Stimulated activated CD4-positive, alpha-beta T cell treated with anti-CD3 and anti-CD28 coated beads, TNF-alpha, amount 100 ng/mL, for 24 hours (primary cell): ENCODE measurements around the gene SMTNL2.
"Not testable (repeated sequence)": the region's sequence is repeated elsewhere in the genome, so short reads cannot be mapped to it uniquely, and the experiment has no call there.

Experiments
- DNase-seq, 3 experiments: peaks; one replicate each; pipeline ENCODE4 v3.0.0-alpha.2; 2020; ENCODE audit warnings: low read depth in 3 of 3

Gene SMTNL2

DNA sequence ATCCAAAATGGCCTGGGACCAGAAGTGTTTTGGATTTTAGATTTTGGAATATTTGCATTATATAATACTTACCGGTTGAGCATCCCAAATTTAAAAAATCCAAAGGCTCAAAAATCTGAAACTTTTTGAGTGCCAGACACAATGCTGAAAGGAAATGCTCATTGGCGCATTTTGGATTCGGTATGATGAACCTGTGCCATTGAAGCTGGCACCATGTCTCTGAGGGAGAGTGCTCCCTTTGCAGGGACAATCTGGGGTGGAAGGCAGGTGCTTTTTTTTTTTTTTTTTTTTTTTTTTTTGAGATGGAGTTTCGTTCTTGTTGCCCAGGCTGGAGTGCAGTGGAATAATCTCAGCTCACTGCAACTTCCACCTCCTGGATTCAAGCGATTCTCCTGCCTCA lies 17.7 kb downstream of the SMTNL2 start:
- no peak for DNase-seq

DNA sequence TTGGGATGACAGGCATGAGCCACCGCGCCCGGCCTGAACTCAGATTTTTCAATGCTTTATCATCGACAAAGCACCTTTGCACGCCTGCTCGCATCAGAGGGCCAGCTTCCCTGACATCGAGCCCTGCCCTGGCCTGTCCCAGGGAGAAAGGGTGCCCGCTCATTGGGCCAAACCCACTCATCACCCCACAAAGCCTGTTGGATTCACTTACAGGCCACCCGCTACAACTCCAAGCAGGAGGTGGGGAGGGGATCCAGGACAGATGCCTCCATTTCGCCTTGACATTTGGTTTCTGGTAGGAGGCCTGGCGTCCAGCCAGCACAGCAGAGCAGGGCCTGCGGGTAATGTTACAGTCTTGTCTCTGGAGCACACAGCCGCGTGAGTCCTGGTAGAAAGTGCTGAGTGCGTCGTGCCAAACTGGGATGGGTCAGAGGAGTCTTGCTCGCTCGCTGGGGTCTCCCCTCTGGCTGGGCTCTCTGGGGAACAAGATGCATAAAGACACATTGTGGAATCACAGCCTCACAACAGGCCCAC lies 19.8 kb downstream of the SMTNL2 start:
- DNase-seq, result no peak

DNA sequence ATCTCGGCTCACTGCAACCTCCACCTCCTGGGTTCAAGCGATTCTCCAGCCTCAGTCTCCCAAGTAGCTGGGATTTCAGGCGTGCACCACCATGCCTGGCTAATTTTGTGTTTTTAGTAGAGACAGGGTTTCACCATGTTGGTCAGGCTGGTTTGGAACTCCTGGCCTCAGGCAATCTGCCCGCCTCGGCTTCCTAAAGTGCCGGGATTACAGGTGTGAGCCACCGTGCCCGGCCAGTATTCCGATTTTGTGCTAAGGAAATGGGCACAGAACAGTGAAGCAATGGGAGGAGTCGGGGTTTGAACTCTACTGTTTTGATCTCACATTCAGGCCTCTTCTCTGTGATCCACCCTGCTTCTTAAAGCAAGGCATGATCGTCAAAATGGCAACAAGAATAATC lies 20.4 kb downstream of the SMTNL2 start:
- not testable (repeated sequence) for DNase-seq

DNA sequence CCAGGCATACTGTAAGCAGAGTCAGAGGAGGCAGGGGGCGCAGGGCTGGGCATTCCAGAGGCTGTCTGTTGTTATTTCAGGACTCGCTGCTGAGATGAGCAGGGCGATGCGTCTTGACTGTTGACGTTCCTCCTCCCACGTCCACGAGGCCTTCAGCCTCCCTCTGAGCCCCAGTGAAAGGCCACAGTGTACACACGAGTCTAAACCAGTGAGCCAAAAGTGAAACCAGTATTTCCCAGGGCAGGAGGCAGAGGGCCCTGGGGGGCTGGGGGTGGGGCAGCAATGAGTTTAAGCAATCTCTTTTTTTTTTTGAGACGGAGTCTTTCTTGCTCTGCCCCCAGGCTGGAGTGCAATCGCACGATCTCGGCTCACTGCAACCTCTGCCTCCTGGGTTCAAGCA lies 21.5 kb downstream of the SMTNL2 start:
- no peak for DNase-seq

DNA sequence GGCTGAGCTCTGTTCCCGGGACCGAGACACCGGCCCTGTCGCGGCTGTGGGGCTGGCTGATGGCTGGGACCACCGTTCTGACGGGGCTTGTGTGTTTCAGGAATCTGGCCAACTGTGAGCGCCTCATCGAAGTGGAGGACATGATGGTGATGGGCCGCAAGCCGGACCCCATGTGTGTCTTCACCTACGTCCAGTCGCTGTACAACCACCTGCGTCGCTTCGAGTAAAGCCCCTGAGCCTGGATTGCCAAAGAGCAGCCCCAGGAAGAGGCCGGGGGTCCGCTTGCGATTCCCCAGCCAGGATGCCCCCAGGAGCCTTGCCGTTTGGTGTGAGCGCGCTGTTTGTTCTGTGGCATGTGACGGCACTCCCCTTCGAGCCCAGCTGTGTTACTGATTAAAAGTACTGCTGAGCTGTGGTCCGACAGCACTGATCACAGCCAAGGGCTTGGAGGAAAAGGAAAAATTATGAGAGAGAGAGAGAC lies 23.0 kb downstream of the SMTNL2 start:
- no peak for DNase-seq

DNA sequence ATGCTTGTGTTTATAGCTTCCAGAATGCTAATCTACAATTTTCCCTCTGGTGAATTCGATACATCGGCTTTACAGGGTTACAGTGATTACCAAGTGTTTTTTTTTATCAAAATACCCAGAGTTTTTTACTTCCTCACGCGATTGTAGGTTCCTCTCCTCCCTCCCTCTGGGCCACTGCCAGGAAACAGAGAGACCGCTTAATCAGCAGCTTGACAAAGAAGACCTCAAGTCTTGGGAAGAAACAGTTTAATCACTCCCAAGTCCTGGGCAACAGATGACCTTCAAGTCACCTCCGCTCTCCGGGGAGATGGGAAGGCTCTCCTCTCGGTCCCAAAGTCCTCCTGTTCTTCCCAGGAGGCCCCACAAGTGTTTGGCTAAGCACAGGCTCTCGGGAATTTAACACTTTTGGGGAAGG lies 23.5 kb downstream of the SMTNL2 start:
- DNase-seq, result no peak

DNA sequence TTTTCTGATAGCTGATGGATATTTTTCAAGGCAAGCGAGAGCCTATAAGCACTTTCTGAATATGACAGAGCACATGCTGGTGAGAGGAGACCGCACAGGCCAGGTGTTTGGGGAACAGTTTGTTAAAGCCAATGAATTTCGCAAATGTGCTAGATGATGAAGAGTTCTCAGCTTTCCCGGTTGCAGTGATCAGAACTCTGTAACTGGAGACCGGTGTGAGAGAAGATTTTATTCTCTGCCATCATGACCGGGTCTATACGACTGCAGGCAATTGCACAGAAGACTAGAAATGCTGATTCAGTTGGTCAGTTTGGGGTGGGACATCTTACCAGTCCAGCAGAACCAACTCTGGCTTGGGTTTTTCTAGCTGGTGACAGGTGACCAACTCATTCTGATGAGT lies 25.4 kb downstream of the SMTNL2 start:
- DNase-seq, result no peak

DNA sequence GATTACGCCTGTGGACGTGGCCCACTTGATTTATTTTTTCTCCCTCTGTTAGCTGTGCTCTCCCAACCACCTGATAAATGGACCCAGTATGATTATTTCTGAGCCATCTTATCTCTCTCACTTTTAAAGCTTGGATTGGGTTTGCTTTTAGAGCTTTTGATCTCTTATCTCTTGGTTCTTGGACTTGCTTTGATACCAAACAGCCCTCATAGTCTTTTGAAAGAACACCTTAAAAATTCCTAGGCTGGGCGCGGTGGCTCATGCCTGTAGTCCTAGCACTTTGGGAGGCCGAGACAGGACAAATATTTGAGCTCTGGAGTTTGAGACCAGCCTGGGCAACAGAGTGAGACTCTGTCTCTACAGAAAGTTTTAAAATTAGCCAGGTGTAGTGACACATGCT lies 25.8 kb downstream of the SMTNL2 start:
- DNase-seq, result no peak

DNA sequence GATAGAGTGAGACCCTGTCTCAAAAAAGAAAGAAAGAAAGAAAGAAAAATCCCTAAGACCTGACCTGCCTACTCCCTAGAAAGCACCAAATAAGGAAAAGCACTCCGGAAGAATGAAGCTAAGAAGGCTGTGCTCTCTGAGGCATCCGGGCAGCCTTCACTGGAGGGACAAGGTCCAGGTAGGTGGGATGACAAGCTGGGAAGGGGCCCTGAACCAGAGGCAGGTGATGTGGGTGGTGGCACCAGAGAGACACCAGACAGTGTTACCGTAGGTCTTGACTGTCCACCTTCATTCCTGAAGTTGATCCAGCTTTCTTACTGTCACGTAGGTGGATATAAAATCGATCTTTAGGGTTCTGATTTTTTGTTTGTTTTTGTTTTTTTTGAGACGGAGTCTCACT lies 26.3 kb downstream of the SMTNL2 start:
- DNase-seq, result no peak

DNA sequence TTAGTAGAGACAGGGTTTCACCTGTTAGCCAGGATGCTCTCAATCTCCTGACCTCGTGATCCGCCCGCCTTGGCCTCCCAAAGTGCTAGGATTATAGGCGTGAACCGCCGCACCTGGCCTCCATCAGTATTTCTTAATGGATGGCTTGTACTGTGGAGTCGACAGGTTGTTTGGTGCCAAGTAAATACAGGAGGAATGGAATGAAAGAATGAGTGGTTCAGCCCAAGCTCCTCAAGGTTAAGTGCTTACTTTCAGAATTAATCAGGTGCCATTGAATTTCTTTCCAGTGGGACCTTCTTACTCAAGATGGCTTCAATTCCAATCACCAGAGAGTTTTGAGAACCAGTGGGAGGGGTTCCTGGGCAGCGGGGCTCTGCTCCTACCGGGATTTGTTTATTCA lies 32.1 kb downstream of the SMTNL2 start:
- DNase-seq, result no peak

DNA sequence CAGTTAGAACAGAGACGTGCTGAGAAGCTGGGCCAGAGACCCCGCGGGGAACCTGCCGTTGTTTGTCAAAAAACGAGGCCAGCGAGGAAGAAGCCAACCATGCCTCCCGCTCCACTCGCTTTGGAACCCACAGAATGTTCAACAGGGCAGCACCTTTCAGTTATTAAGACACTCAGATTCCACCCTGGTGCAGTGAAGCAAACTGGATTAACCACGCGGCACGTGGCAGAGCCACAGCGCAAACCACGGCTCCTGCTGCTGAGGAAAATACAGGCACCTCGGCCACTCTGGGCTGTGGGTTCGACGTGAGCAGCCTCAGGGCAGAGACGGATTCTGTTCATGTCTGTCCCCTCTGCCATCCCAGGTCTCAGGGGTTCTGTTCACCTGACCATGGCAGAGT lies 32.8 kb downstream of the SMTNL2 start:
- no peak for DNase-seq

DNA sequence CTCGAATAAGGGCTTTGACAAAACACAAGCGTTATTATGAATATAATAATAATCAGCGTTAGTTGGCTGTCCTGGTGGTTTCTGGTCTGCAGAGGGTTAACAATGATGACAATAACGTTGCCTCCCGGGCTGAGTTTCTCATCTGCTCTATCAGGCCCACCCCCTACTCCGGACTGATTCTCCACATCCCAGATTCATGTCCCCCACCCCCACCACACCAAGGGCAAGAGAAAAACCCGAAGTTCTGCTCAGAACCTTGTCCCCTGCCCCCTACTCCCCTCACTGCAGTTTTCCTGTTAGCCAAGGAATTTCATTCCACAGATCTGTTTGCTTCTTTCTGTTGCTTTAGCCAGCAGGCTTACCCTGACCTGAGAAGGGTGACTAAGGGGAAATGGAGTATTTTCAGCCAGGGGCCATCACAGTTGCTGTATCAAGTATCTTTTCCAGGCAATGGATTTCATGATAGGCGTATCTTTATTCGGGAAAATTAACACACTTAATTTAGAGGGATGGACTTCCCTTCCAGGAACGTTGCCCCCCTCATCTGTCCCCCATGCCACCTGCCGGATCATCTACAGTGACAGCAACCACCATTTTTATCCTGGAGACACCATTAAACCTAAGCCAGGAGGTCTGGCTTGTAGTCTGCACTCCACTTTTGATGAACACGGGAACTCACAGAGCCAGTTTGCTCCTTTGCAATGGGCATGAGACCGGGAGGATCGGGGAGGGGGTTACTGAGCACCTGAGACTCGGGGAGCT lies 33.4 kb downstream of the SMTNL2 start:
- DNase-seq, result no peak

DNA sequence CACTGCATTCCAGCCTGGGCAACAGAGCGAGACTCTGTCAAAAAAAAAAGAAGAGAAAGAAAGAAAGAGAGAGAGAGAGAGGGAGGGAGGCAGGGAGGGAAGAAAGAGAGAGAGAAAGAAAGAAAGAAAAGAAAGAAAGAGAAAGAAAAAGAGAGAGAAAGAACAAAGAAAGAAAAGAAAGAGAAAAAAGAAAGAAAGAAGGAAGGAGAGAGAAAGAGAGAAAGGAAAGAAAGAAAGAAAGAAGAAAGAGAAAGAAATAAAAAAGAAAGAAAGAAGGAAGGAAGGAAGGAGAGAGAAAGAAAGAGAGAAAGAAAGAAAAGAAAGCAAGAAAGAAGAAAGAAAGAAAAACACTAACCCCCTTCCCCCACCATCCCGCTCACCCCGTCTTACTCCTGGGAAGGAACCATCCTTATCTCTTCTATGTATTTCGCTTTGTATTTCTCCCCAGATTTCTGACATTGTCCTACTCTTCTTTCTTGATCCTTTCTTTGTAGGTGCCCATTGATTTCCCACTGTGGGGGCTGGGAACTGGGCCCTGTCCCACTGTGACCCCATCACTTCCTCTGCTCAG lies 36.3 kb downstream of the SMTNL2 start:
- no peak for DNase-seq

DNA sequence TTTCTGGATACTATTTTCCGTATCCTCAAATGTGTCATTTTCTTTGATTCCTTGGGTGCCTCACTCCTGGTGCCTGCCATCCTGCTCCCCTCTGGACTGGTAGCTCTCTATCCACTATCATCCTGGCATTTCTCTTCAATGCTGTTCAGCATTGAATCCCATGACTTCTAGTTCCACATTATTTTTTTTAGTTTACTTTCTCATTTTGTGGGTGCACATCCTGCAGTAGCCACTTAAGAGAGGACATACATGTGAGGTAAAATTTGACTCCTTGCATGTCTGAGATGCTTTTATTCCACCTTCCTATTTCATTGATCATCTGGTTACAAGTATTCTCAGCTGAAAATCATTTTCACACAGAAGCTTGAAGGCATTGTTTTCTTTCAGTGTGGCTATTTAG lies 38.0 kb downstream of the SMTNL2 start:
- no peak for DNase-seq

DNA sequence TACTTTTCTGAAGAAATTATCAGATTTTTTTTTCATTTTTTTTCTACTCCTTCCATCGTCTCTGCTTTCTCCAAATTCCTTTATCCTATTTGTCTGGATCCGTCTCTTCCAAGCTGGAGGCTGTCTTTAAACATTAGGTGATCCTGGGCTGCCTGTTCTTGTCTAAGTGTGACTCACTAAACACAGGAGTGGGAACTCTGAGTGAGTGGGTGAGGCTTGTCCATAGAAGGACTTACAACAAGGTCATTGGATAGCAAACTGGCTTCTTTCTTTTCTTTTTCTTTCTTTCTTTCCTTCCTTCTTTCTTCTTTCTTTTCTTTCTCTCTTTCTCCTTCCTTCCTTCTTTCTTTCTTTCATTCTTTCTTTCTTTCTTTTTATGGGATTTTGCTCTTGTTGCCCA lies 38.9 kb downstream of the SMTNL2 start:
- DNase-seq, result no peak

DNA sequence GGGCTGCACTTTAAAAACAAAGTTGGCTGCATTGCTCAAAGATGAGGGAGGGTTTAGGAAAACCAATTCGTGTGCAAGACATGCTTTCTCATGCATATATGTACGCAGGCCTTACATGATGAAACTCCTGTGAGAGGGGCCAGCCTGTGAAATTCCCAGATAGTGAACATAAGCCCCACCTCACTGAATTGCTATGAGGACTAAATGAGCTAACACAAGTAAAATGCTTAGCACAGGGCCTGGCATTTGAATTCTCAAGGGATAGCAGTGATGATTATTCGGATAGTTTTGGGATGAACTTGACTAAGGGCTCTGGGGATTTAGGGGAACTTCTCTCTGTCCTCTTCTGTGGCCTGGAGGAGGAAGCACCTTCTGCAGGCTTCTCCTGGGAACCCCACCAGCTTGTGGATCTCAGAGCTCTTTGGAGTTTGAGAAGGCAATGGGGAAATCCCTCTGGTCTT lies 40.2 kb downstream of the SMTNL2 start:
- DNase-seq, result not testable (repeated sequence)

DNA sequence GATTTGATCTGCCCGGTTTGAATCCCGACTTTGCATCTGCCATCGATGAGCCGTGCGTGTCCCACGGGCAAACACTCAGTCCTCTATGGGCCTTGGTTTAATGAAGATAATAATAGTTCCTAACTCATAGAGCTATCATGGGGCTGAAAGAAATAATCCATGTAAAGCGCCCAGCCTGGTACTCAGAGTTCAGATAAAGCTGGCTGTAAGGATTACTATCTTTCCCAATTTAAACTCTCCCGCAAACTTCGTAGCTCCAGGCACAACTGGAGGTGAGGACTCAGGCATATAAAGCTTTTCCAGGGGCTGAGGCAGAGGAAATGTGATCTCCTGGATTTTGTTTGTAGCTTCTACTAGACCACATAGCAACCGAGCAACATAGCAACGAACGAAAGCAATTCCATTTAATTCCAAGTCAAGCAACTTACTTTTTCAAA lies 40.9 kb downstream of the SMTNL2 start:
- DNase-seq, result no peak

DNA sequence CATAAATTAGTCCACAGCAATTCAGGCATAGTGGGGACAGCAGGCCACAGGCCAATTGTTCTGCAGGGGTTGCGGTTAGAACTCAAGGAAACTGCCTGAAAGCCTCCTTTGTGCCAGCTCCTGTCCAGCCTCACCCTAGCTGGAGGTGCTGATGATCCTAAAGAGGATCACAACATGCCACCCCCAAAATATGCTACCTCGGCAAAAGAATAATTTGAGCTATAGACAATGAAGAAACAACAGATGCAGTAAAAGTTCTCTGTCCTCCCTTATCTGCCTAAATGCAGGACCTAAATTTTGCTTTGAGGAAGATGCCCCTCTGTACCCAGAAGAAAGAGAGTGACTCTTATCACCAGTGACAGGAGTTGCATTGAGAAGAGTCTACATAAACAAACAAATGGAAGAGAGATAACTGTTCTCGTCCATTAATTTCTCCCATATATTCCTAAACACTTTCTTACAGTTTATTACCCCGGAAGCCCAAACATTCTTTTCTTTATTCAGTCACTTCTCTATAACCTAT lies 42.5 kb downstream of the SMTNL2 start:
- no peak for DNase-seq

DNA sequence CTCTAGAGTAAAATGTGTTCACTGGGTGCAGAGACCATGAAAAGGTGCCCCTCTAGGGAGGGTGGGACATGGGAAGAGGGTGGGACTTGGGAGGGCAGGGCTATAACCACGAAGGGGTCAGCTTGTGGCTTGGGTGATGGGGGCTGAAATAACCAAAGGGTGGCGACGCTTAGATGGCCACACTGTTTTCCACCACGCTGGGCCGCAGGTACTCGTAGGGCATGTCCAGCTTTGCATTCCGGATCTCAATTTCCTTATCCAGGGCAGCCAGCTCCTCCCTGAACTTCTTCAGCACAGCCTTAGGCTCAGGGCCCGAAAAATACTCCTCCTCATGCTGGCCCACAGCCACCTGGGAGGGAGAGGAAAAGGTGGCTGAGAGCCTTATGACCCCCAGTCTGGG lies 47.1 kb downstream of the SMTNL2 start:
- DNase-seq, result no peak

DNA sequence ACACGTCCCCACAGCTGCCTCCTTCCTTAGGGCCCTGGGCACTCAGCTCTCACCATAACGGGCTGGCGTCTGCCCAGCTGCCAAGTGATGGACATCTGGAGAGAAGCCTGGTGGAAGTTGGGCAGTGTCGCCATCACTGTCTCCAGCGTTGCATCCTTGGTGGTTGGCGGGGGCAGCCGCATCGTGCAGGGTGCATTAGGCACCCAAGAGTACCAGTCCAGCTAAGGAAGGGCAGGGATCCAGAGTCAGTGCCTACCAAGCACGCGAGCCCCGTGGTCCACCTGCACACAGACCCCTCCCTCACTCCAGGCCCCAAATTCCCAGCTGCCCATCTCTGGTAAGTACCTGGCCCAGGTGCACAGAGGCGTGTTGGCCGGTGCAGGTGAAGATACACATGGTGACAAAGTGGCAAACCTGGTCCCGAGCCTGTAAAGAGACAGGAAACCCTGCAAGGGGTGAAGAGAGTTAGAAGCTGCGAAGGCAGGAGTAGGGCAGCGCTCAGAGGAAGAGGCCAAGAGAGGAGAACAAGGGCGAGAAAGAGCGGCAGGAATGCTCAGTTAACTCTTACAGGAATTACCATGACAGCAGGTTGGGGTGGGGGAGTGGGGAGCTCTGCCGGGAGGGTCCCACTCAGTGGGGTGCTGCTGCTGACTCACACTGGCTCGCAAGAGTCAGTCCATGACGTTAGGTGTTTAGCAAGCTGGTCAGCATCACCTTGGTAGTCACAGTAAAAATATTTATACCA lies 47.7 kb downstream of the SMTNL2 start:
- DNase-seq, result no peak

DNA sequence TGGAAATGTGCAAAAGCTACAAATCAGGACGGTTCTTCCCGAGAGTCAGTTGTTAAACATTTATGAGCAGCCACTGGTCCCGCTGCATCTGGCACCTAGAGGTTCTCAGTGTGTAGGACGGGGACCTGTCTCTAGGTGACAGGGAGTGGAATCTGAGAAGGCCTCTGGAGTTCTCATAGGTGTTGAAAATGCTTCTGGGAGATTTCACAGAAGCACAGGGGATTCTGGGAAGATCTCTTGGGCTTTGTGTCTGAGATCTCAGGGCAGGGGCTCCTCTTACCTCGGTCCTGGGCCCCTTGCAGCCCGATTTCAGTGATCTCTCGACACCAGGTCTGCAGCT lies 48.2 kb downstream of the SMTNL2 start:
- DNase-seq, result no peak

DNA sequence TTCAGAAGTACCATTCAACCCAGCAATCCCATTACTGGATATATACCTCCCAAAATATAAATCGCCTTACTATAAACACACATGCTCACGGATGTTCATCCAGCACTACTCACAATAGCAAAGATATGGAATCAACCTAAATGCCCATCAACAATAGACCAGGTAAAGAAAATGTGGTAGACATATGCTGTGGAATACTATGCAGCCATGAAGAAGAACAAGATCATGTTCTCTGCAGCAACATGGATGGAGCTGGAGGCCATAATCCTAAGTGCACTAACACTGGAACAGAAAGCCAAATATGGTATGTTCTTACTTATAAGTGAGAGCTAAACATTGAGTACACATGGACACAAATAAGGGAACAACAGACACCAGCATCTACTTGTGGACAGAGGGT lies 49.3 kb downstream of the SMTNL2 start:
- no peak for DNase-seq
